ENCODE results near the gene TCF15. TPM values are rescaled to one million over a fixed set of nuclear protein-coding genes. Genes with fewer than 3 reads are reported as not detected.

The TCF15 gene
- total and polyA plus RNA-seq, 2 of the 8 experiments (the other 6 are each of a cell fraction or from before 2014, with no cell fraction given), result 3.7 to 6.9 TPM

GRCh38 chr20:654417-654750 is 44.3 kb upstream of the TCF15 start (continued):
- TF ChIP-seq RNF2 (IDR thresholded peaks at IDR 0.05; ENCODE audit: borderline replicate concordance, low read depth, low read length, missing control alignments, poor library complexity, severe bottlenecking), result no peak
- no peak for TF ChIP-seq FOSL1 (IDR thresholded peaks at IDR 0.05; ENCODE audit: insufficient read depth, low read depth, low read length)
- no peak for TF ChIP-seq HDAC2 (IDR thresholded peaks at IDR 0.05; ENCODE audit: borderline replicate concordance in 1 of 2, low read depth in 2 of 2, low read length in 2 of 2)
- TF ChIP-seq JUN (IDR thresholded peaks at IDR 0.05; ENCODE audit: low read depth, low read length), result no peak

Measured in H1 (cell line).